GM23248 (cell line): ENCODE data around the gene HMGN1.
"Not testable (repeated sequence)": the region's sequence is repeated elsewhere in the genome, so short reads cannot be mapped to it uniquely, and the experiment has no call there.

Source experiments
- EZH2 ChIP-seq: fragments of 200-600 bp; sonication (generic); IDR thresholded peaks from 2 replicates; pipeline ENCODE4 v1.6.1; 2018; ENCODE audit warnings: antibody characterized with exemption, mild to moderate bottlenecking; ENCODE audit not compliant: insufficient read depth, poor library complexity, severe bottlenecking
- EZH2phosphoT487 ChIP-seq: fragments of 200-600 bp; sonication (generic); IDR thresholded peaks from 2 replicates; pipeline ENCODE4 v1.6.1; 2018; ENCODE audit warnings: antibody characterized with exemption, moderate library complexity, mild to moderate bottlenecking, low read depth; ENCODE audit not compliant: insufficient read depth

- not testable (repeated sequence) for TF ChIP-seq EZH2, EZH2phosphoT487
Measured at GRCh38 chr21:39382096-39382495, 33.2 kb upstream of the HMGN1 start.
